ENCODE results near the gene SLC50A1. TPM values are rescaled to one million over a fixed set of nuclear protein-coding genes. Genes with fewer than 3 reads are reported as not detected.

Gene SLC50A1
- total and polyA plus RNA-seq, 8 donors, result 31.9 to 64.6 (median 36.0) TPM

DNA sequence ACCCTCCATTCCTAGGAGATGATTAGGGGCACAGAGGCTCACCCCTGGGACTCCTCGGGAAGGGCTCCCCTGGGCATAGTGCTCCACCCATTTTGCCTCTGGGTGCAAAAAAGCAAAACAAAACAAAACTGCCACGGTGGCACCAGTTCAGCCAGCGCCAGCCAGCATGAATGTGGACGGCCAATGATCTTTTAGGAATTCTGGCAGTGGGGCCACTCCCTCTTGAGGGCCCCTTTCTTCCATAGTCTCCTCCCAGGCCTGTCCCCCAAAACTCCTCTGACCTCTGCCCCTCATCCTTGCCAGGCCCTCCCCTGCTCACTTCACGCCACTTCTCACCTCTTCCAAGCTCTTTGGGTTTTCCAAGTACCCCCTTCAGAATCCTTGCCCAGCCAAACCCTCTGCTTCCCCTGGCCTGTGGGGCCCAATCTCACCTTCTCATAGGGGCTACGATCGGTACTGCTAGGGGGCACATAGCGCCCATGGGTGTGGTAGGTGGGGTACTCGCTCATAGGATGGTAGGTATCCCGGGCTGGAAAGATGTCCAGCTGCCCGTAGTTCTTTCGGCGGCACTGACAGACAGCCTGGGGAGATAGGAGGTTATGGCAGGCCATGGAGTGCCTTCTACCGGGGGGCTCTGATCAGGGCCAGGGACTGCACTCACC is 51.3 kb downstream of the SLC50A1 start:
- peak overlapping the region; percentile 22 to 32 for H3K4me3 ChIP-seq
- H3K27me3 ChIP-seq, result no peaks in the 10 kb centered on the region
- H3K4me1 ChIP-seq, result peaks cover 0 to 15% of the 10 kb centered on the region in 2 donors
- peak in 1 of 4 donors; percentile 31 for DNase-seq
- intact Hi-C loops (cut with DNase I), result no loop called here
- TF ChIP-seq, protein P1, sequence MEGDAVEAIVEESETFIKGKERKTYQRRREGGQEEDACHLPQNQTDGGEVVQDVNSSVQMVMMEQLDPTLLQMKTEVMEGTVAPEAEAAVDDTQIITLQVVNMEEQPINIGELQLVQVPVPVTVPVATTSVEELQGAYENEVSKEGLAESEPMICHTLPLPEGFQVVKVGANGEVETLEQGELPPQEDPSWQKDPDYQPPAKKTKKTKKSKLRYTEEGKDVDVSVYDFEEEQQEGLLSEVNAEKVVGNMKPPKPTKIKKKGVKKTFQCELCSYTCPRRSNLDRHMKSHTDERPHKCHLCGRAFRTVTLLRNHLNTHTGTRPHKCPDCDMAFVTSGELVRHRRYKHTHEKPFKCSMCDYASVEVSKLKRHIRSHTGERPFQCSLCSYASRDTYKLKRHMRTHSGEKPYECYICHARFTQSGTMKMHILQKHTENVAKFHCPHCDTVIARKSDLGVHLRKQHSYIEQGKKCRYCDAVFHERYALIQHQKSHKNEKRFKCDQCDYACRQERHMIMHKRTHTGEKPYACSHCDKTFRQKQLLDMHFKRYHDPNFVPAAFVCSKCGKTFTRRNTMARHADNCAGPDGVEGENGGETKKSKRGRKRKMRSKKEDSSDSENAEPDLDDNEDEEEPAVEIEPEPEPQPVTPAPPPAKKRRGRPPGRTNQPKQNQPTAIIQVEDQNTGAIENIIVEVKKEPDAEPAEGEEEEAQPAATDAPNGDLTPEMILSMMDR (IDR thresholded peaks at IDR 0.05), result no peak
- peak overlapping the region; percentile 53 to 79 for H3K27ac ChIP-seq
- H3K9me3 ChIP-seq, result no peaks in the 10 kb centered on the region
- no peaks in the 10 kb centered on the region for H3K36me3 ChIP-seq
- ATAC-seq, result peak; percentile 3

DNA sequence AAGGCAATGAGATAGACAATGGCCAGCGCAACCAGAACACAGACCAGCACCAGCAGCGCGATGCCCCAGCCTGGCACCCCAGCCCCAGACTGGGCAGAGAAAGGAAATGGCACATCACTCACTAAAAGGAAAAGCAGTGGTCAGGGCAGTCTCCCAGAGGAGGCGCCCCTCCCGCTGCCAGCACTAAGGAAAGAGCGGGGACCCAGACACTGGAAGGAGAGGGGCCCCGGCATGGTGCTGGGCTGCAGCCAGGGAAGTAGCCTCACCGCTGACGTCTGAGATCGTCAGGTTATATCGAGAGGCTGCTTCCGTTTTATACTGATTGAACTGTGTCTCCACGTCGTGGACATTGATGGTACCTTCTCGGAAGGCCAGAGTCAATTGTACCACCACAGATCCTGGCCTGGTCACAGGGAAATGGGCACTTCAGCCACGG is 51.8 kb downstream of the SLC50A1 start:
- Histone ChIP-seq H3K27ac (peak overlapping the region; percentile 53 to 79), H3K4me1 (peaks cover 0 to 19% of the 10 kb centered on the region in 2 donors), H3K36me3 (no peaks in the 10 kb centered on the region), H3K9me3 (no peaks in the 10 kb centered on the region), H3K27me3 (no peaks in the 10 kb centered on the region), H3K4me3 (peak overlapping the region; percentile 22 to 32)
- TF ChIP-seq, protein P1 (IDR thresholded peaks at IDR 0.05), result no peak
- ATAC-seq (peak; percentile 3), DNase-seq (peak in 2 of 4 donors; percentile 31 to 54)
- intact Hi-C loops (cut with DNase I), result no loop called here

DNA sequence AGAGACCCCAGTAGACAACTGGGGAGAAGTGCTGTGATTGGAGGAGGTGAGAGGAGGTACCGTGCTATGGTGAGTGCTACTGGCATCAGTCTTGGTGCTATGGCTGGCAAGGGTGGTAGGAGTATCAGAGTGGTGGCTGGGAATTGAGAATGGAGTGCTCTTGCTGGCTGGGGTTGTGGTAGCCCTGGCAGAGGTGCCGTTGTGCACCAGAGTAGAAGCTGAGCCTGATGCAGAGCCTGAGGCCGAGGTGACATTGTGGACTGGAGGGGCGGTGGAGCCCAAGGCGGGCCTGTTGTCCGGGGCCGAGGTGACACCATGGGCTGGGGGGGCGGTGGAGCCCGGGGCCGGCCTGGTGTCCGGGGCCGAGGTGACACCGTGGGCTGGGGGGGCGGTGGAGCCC is 52.6 kb downstream of the SLC50A1 start:
- peak overlapping the region; percentile 22 to 32 for H3K4me3 ChIP-seq
- intact Hi-C loops (cut with DNase I), result no loop called here
- TF ChIP-seq, protein P1 (IDR thresholded peaks at IDR 0.05), result no peak
- H3K27me3 ChIP-seq, result no peaks in the 10 kb centered on the region
- no peaks in the 10 kb centered on the region for H3K36me3 ChIP-seq
- peaks cover 0 to 27% of the 10 kb centered on the region in 2 donors for H3K4me1 ChIP-seq
- H3K9me3 ChIP-seq, result no peaks in the 10 kb centered on the region
- peak in 2 of 4 donors; percentile 22 to 44 for DNase-seq
- no peak for ATAC-seq
- H3K27ac ChIP-seq, result peak overlapping the region; percentile 53 to 79

Other genes with a start within 250 kb of the SLC50A1 start
- 10 to 100 TPM; 39.6 to 44.3 TPM for gene PMVK, start 199.1 kb upstream of the SLC50A1 start, total RNA-seq
- gene PMVK, start 199.1 kb upstream of the SLC50A1 start, polyA plus RNA-seq (ENCODE audit: insufficient read length in 6 of 6), result 10 to 100 TPM; 31.7 to 39.2 (median 33.8) TPM
- gene PBXIP1, start 179.8 kb upstream of the SLC50A1 start, total RNA-seq, result 10 to 100 TPM; 32.6 to 83.5 TPM
- gene PBXIP1, start 179.8 kb upstream of the SLC50A1 start, polyA plus RNA-seq (ENCODE audit: insufficient read length in 6 of 6), result 10 to 100 TPM; 72.8 to 84.4 (median 79.1) TPM
- 10 to 100 TPM; 26.6 to 30.9 TPM for gene PYGO2, start 174.1 kb upstream of the SLC50A1 start, total RNA-seq
- gene PYGO2, start 174.1 kb upstream of the SLC50A1 start, polyA plus RNA-seq (ENCODE audit: insufficient read length in 6 of 6), result 10 to 100 TPM; 35.8 to 42.9 (median 39.5) TPM
- gene SHC1, start 165.1 kb upstream of the SLC50A1 start, total RNA-seq, result 100 to 1,000 TPM; 134 to 144 TPM
- gene SHC1, start 165.1 kb upstream of the SLC50A1 start, polyA plus RNA-seq (ENCODE audit: insufficient read length in 6 of 6), result 100 to 1,000 TPM; 120 to 148 (median 127) TPM
- 10 to 100 TPM; 29.7 to 40.8 TPM for gene CKS1B, start 161.2 kb upstream of the SLC50A1 start, total RNA-seq
- gene CKS1B, start 161.2 kb upstream of the SLC50A1 start, polyA plus RNA-seq (ENCODE audit: insufficient read length in 6 of 6), result 100 to 1,000 TPM in 3 of 6 donors, 10 to 100 TPM in 3; 86.0 to 141 (median 100) TPM
- 10 to 100 TPM; 26.4 to 39.9 TPM for gene FLAD1, start 152.5 kb upstream of the SLC50A1 start, total RNA-seq
- gene FLAD1, start 152.5 kb upstream of the SLC50A1 start, polyA plus RNA-seq (ENCODE audit: insufficient read length in 6 of 6), result 10 to 100 TPM; 26.6 to 38.8 (median 30.2) TPM
- under 1 TPM in 1 of 2 donors, not detected in 1; 0.52 TPM for gene LENEP, start 142.3 kb upstream of the SLC50A1 start, total RNA-seq
- gene LENEP, start 142.3 kb upstream of the SLC50A1 start, polyA plus RNA-seq (ENCODE audit: insufficient read length in 6 of 6), result 1 to 10 TPM in 3 of 6 donors, under 1 TPM in 3; 0.64 to 1.8 (median 0.92) TPM
- gene ZBTB7B, start 133.1 kb upstream of the SLC50A1 start, total RNA-seq, result 100 to 1,000 TPM in 1 of 2 donors, 10 to 100 TPM in 1; 60.5 to 104 TPM
- 10 to 100 TPM; 14.4 to 21.7 (median 17.0) TPM for gene ZBTB7B, start 133.1 kb upstream of the SLC50A1 start, polyA plus RNA-seq (ENCODE audit: insufficient read length in 6 of 6)
- gene DCST2, start 102.1 kb upstream of the SLC50A1 start, total RNA-seq, result 1 to 10 TPM in 1 of 2 donors, under 1 TPM in 1; 0.60 to 1.3 TPM
- gene DCST2, start 102.1 kb upstream of the SLC50A1 start, polyA plus RNA-seq (ENCODE audit: insufficient read length in 6 of 6), result 1 to 10 TPM; 1.9 to 2.5 (median 2.2) TPM
- not detected for gene DCST1, start 102.0 kb upstream of the SLC50A1 start, total RNA-seq
- gene DCST1, start 102.0 kb upstream of the SLC50A1 start, polyA plus RNA-seq (ENCODE audit: insufficient read length in 6 of 6), result under 1 TPM; 0.57 to 0.87 (median 0.79) TPM
- gene ADAM15, start 84.5 kb upstream of the SLC50A1 start, total RNA-seq, result 100 to 1,000 TPM; 116 to 172 TPM
- 100 to 1,000 TPM in 1 of 6 donors, 10 to 100 TPM in 5; 54.4 to 105 (median 74.6) TPM for gene ADAM15, start 84.5 kb upstream of the SLC50A1 start, polyA plus RNA-seq (ENCODE audit: insufficient read length in 6 of 6)
- 10 to 100 TPM in 1 of 2 donors, 1 to 10 TPM in 1; 8.6 to 11.2 TPM for gene EFNA4, start 72.1 kb upstream of the SLC50A1 start, total RNA-seq
- gene EFNA4, start 72.1 kb upstream of the SLC50A1 start, polyA plus RNA-seq (ENCODE audit: insufficient read length in 6 of 6), result 10 to 100 TPM; 19.1 to 23.1 (median 22.6) TPM
- 1 to 10 TPM; 1.1 to 2.0 TPM for gene EFNA3, start 57.0 kb upstream of the SLC50A1 start, total RNA-seq
- gene EFNA3, start 57.0 kb upstream of the SLC50A1 start, polyA plus RNA-seq (ENCODE audit: insufficient read length in 6 of 6), result 1 to 10 TPM; 2.6 to 4.8 (median 3.9) TPM
- gene EFNA1, start 8.0 kb upstream of the SLC50A1 start, total RNA-seq, result 100 to 1,000 TPM in 1 of 2 donors, 10 to 100 TPM in 1; 63.7 to 148 TPM
- gene EFNA1, start 8.0 kb upstream of the SLC50A1 start, polyA plus RNA-seq (ENCODE audit: insufficient read length in 6 of 6), result 100 to 1,000 TPM in 3 of 6 donors, 10 to 100 TPM in 3; 83.5 to 105 (median 98.4) TPM
- gene DPM3, start 4.7 kb downstream of the SLC50A1 start, total RNA-seq, result 10 to 100 TPM; 63.1 to 91.0 TPM
- 10 to 100 TPM; 19.6 to 30.7 (median 27.3) TPM for gene DPM3, start 4.7 kb downstream of the SLC50A1 start, polyA plus RNA-seq (ENCODE audit: insufficient read length in 6 of 6)
- 100 to 1,000 TPM; 176 to 184 TPM for gene KRTCAP2, start 37.5 kb downstream of the SLC50A1 start, total RNA-seq
- 100 to 1,000 TPM in 4 of 6 donors, 10 to 100 TPM in 2; 93.9 to 116 (median 110) TPM for gene KRTCAP2, start 37.5 kb downstream of the SLC50A1 start, polyA plus RNA-seq (ENCODE audit: insufficient read length in 6 of 6)
- under 1 TPM; 0.45 to 0.73 TPM for gene TRIM46, start 38.0 kb downstream of the SLC50A1 start, total RNA-seq
- gene TRIM46, start 38.0 kb downstream of the SLC50A1 start, polyA plus RNA-seq (ENCODE audit: insufficient read length in 6 of 6), result 1 to 10 TPM; 3.6 to 6.2 (median 4.6) TPM
- 10 to 100 TPM; 30.6 to 41.8 TPM for gene THBS3, start 72.0 kb downstream of the SLC50A1 start, total RNA-seq
- 10 to 100 TPM; 33.1 to 51.0 (median 44.6) TPM for gene THBS3, start 72.0 kb downstream of the SLC50A1 start, polyA plus RNA-seq (ENCODE audit: insufficient read length in 6 of 6)
- 10 to 100 TPM; 30.2 to 45.5 TPM for gene MTX1, start 72.8 kb downstream of the SLC50A1 start, total RNA-seq
- gene MTX1, start 72.8 kb downstream of the SLC50A1 start, polyA plus RNA-seq (ENCODE audit: insufficient read length in 6 of 6), result 10 to 100 TPM; 28.6 to 36.5 (median 31.1) TPM
- 10 to 100 TPM; 23.2 to 33.5 TPM for gene ENTREP3, start 119.6 kb downstream of the SLC50A1 start, total RNA-seq
- gene ENTREP3, start 119.6 kb downstream of the SLC50A1 start, polyA plus RNA-seq (ENCODE audit: insufficient read length in 6 of 6), result 10 to 100 TPM; 17.1 to 24.4 (median 20.1) TPM
- gene SCAMP3, start 126.5 kb downstream of the SLC50A1 start, total RNA-seq, result 10 to 100 TPM; 63.1 to 85.3 TPM
- 10 to 100 TPM; 45.8 to 62.2 (median 53.1) TPM for gene SCAMP3, start 126.5 kb downstream of the SLC50A1 start, polyA plus RNA-seq (ENCODE audit: insufficient read length in 6 of 6)
- 10 to 100 TPM; 45.4 to 55.2 TPM for gene CLK2, start 137.7 kb downstream of the SLC50A1 start, total RNA-seq
- gene CLK2, start 137.7 kb downstream of the SLC50A1 start, polyA plus RNA-seq (ENCODE audit: insufficient read length in 6 of 6), result 10 to 100 TPM; 70.0 to 94.8 (median 78.8) TPM
- 1 to 10 TPM; 2.4 to 3.8 TPM for gene HCN3, start 141.6 kb downstream of the SLC50A1 start, total RNA-seq
- gene HCN3, start 141.6 kb downstream of the SLC50A1 start, polyA plus RNA-seq (ENCODE audit: insufficient read length in 6 of 6), result 10 to 100 TPM in 2 of 6 donors, 1 to 10 TPM in 4; 8.1 to 11.7 (median 8.6) TPM
- gene PKLR, start 165.6 kb downstream of the SLC50A1 start, total RNA-seq, result not detected
- under 1 TPM in 4 of 6 donors, not detected in 2; 0.07 to 0.21 (median 0.14) TPM for gene PKLR, start 165.6 kb downstream of the SLC50A1 start, polyA plus RNA-seq (ENCODE audit: insufficient read length in 6 of 6)
- 100 to 1,000 TPM; 206 to 411 TPM for gene FDPS, start 173.0 kb downstream of the SLC50A1 start, total RNA-seq
- gene FDPS, start 173.0 kb downstream of the SLC50A1 start, polyA plus RNA-seq (ENCODE audit: insufficient read length in 6 of 6), result 100 to 1,000 TPM; 166 to 213 (median 184) TPM
- 10 to 100 TPM; 36.2 to 42.8 TPM for gene RUSC1, start 185.0 kb downstream of the SLC50A1 start, total RNA-seq
- gene RUSC1, start 185.0 kb downstream of the SLC50A1 start, polyA plus RNA-seq (ENCODE audit: insufficient read length in 6 of 6), result 10 to 100 TPM; 32.7 to 43.3 (median 36.7) TPM

Measured in left lung (tissue), 10 donors.